HuH-7 (cell line): Measurements from ENCODE around the gene SKIC8.

Source experiments
- DNase-seq: peaks from one replicate; pipeline ENCODE4 v3.0.0; 2011; ENCODE audit warnings: low spot score

Gene SKIC8

DNA sequence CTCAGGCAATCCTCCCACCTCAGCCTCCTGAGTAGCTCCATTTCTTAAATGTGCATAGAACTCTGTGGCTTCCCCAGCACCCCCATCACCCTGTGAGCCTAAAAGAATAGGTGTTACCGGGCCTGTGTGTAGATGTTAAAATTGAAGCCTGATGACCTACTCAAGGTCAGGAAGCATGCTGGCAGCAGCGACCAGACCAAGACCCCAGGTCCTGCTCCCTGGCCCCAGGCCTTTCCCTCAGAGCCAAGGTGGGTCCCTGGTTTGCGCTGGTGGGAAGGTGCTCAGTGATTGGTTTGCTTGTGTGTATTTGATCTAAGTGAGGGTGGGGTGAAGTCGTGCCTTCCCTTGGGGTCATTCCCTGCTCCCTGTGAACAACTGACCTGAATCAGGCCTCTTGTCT lies 22.4 kb upstream of the SKIC8 start:
- no peak for DNase-seq

DNA sequence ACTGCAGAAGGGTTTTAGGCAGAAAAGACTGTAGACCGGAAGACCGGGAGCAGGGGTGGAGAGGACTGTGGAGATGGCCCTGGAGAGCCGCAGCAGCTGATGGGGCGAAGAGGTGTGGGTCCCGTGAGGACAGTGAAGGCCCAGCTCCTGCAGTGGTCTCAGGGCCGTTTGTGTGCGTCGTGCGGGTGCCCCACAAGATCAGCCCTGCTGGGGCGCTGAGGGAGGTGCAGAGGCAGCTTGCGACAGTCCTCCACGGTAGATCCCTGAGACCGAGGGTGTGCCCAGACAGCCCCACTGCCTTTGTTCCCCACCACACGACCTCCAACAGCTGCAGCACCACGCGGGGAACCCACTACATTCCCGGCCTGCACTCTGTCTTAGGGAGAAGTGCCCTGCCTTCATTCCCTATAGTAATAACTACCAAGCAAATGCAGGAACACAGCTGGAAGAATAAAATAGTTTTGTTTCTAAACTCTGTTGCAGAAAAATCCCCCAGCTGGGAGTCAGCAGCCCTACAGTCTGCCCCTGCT lies 21.7 kb upstream of the SKIC8 start:
- DNase-seq, result no peak

DNA sequence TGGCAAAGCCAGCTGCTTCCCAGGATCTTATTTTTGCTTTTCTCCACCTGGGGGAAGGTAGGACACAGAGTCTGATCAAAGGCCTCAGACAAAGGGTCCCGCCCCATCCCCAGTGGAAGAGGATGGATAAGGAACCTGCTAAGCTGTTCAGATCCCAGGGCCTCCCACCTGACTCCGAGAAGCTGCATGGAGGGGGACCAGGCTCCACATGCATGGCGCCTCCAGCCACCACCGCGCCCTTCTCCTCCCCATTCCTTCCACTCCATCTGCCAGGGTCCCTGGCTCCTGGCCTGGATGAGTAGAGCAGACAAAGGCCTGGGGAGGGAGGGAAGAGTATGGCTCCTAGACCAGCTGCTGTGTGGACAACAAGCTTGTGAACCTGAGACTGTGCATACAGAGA lies 20.8 kb upstream of the SKIC8 start:
- no peak for DNase-seq

DNA sequence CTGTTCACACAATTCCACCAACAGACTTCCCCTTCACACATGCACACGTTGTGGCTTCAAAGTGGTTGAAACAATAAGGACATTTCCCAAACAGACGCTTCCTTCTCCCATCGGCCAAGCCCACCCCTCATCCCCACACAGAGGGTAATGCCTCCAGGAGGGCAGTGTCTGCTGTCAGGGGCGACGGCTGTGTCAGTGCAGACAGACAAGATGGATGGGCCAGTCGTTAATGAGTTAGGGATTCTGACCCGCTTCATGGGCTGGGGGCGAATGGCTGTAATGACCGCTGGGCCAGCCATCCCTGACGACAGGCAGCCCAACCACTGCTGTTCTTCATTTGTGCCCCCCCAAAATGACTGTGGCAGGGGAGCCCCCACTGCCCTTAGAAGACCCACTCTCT lies 20.2 kb upstream of the SKIC8 start:
- no peak for DNase-seq

DNA sequence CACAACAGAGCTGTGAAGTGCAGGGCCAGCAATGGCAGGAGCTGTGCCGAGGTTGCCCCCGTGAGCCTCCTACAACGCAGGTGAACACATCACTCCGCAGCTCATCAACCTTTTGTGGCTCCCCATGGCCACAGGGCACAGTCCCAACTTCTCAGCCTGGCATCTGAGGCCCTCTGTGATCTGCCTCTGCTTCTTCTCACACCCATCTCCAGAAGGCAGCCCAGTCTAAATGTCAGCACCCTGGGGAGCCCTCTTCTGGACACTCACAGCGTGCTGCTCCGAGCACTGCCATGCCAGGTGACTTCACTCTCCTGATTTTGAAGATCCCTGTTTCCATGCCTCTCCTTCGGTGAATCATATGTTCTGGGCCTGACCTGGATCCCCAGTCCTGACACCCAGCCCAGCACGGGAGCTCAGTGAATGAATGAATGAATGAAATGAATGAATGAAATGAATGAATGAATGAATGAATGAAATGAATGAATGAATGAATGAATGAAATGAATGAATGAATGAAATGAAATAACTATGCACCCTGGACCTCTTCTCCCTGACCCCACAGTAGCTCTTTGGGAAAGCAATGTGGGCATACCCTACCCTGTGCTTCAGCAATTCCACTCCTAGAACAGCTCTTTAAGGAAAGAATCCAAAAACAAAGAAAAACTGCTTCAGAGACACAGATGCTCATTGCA lies 17.9 kb upstream of the SKIC8 start:
- DNase-seq, result peak; percentile 60

DNA sequence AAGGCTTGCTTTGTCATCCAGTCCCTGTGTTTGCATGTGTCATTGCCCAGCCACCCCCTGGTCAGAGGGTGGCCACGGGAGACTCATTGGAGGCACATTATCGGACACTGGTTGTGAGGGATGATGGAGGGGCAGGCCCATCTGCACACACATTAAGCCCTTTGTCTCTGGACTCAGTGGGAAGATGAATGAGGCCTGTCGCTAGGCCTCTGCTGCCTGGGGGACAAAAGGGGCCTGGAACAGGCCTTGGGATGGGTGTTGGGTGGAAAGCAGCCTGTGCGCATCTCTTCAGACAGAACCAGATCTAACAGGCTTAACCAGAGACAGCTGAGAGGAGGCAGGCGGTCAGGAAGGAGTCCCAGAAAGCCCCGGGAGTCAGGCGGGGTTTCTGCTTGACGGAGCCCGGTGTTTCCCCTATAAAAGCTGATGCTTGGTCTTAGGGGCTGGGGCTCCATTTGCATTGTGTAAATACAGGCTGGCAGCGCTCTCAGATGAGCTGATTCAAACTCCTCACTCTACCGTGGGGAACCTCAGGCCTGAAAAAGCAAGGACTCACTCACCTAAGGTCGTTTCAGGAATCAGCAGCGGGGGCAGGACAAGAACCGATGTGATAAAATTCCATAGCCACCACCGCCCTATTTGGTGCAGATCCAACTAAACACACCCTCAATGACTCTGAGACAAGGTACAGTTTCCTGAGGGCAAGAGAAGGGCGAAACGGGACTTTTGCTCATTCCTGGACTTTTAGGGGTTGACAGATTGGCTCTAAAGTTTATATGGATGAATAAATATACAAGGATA lies 17.1 kb upstream of the SKIC8 start:
- DNase-seq, result no peak

DNA sequence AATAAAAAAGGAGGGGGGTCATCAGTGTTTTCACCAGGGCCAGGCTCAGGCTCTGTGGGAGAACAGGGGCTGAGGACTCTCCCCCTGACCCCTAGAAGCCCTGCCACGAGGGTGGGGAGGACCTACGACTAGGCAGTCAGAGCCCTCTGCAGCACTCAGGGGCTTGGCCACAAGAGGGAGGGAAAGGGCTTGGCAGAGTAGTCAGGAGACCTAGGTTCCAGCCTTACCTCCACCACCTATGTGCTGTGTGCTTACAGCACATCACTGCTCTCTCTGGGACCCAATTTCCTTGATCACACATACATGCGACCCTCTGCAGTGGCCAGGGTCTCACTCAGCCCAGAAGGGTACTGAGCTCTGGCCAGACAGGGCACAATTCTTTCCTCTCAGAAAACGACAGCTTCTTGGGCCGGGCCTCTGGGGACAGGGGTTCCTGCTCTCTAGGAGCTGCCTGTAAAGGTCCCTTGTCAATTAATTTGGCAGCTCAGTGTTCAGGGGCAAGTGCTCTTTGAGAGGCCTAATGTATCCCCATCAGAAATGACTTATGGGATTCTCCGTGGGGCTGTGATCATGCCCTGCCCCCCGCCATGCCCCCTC lies 16.4 kb upstream of the SKIC8 start:
- DNase-seq, result peak; percentile 91

DNA sequence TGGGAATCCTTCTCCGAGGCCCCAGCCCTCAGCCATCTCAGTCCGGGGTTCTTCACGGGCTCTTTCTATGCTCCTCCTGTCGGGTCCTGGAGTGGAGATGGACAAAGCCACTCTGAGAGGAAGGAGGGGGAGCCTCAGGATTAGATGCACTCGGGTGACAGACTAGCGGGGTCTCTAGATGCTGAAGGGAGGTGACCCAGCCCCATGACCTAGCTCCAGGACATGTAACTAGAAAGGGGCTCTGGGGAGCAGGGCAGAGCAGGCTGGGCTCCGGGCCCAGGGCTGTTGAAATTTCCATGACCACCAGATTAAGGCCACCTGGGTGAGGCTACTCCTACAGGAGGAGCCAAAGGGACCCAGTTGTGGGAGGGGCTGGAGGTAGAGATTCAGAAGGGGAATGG lies 14.8 kb upstream of the SKIC8 start:
- DNase-seq, result no peak

DNA sequence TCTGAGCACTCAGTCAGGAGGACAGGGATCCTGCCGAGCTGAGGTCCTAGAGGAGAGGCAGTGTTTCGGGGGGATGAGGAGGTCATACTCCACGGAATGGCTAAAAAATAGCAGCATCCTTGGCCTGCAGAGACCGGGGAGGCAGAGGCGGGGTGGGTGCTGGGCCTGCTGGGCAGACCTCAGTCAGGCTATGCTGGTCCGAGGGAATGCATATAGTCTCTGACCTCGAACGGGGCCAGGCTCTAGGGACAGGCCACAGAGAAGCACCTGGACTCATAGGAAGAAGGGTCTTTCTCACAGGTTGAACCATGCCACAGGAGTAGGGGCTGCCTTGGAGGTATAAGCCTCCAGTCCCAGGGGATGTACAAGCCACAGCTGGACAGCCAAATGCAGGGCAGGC lies 14.0 kb upstream of the SKIC8 start:
- no peak for DNase-seq

DNA sequence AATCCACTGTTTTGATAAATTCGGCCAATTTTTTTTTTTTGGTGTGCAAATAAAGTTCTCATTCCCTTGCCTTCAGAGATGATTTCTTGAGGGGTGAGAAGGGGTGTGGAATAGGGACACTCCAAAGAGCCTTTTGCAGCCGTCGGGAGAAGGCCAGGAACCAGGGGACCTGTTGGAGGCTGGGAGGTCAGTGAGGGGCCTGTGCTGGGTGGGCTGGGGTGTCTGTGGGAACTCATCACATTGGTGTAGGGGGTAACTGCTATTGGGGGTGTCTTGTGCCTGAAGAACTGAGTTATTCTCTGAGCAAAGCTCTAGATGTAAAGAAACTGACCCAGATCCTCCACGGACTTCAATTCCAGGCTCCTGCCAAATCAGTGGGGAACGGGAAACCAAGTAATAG lies 13.5 kb upstream of the SKIC8 start:
- no peak for DNase-seq

DNA sequence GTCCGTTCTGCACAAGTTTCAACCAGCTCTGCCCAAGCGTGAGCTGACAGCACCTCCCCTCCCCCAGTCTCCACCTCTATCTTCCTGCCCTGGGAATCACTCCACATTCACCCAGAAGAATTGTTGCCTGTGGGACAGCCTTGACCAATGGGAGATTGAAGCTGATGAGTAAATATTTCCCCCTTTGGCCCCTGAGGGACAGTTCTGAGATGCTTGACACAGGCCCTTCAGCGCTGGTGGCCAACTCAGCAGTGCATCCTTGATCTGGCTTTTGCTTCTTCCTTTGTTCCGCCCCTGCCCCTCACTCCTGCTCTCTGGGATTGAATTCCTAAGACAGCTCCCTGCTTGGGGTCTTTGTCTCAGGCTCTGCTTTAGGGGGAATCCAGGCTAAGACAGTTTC lies 13.1 kb upstream of the SKIC8 start:
- DNase-seq, result no peak

DNA sequence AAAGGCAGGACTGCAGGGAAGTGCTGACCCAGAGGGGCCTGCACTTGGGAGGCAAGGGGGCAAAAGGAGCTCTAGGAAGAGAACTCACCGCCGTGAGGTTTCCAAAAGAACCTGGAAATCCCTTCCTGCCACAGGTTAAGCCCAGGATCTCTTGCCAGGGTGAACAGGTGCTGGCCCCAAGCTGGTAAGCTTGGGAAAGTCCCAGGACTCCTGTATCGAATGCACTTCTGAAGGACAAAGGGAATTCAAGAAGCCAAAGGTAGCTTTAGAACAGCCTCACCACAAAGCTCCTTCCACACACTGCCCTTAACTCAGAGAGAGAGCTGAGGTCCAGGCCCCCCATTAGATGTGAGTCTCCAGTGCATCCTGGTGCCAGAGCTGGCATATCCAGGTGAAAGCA lies 11.9 kb upstream of the SKIC8 start:
- no peak for DNase-seq

DNA sequence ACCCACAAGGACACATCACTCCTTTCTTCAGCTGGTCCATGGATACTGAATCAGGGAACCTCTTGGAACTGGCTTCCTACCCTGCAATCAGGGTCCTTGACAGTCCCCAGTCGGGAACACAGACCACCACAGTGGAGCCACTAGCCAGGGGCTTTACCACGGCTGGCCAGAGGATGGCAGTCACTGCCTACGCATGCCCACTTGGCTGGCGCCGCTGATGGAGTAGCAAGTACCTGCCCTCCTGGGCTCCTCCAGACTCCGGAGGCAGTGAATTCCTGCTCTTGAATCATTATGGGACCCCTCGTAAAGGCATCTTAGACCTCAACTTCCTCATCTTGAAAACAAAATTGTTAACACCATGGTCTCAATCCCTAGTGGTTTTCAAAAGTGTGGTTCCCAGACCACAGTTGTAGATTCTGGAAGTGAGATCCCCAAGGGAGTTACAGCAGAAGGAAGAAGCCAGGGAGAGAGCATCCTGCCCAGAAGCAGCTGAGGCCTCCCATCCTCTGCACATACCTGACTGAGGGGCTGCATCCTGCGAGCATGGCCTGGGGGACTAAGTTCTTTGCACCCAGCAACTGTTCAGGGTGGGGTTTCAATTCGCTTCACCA lies 9.1 kb upstream of the SKIC8 start:
- DNase-seq, result peak; percentile 90

DNA sequence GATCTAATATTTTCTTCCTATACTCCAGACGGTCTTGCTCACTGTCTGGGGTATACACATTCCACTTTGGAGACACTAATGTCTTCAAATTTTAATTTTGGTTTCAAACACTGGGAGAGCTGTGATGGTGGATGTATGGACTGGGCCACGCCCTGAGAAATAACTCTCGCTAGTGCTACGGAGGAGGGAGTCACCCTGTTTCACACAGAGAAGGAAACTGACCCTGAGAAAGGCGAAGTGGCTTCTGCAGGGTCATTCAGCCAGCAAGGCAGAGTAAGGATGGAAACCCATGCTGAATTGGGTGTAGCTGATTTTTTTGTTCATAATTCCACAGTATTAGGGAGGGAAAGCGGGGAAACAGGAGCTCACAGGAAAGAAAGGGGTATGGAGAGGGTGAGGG lies 8.6 kb upstream of the SKIC8 start:
- no peak for DNase-seq

DNA sequence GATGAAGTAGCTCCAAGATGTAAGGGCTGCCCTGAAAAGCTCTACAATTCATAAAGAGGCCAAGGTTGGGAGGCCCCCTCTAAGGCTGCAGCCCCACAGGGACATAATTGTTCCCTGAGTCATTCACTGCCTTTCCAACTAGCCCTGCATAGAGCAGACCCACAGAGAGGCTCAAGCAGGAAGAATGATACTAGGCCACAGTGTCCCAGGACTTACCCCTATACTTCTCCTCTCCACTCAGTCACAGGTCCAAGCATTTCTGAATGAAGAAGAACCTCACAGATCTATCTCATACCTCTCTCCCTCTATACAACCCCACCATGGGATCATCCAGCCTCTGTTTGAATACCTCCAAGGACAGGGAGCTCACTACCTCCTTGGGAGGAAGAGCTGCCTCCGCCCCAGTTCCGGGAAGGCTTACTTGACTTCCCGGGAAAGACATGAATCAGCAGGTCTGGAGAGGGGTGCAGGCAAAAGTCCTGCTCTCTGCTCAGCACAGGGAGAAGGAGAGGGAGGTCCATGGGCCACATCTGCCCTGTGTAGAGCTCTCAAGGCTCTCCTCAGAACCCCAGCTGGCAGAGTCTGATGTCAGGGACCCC lies 6.9 kb upstream of the SKIC8 start:
- no peak for DNase-seq

DNA sequence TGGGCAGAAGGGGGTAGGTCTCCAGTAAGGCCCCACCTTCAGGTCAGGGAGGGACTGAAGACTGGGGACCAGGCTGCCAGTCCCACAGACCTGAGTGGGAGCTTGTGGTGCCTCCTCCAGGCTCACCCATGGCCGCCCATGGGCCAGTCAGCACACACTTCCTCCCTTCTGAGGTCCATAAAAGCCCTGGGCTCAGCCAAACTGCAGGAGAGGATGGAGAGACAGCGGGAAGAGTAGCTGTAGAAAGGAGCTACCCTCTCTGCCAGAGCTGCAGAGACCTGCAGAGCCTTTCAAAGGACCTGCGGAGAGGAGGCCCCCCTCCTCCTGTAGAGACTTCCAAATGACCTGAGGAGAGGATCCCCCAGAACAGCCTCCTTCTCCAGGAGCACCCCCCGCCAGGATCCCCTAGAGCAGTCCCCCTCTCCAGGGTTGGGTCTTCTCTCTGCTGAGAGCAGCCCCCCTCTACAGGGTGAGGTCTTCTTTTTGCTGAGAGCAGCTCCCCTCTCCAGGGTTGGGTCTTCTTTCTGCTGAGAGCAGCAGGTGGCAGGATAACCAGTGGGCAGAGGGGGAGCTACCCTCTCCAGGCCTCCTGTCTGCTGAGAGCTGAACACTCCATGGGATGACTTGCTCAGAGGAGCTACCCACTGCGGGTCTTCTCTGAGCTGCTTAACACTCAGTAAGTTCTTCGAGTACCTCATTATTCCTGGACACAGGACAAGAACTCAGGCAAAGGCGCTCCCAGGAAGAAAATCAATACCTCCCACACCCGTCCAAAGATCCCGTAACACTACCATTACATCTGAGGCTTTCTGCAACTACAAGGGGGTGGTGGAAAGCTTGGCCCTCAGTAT lies 5.0 kb upstream of the SKIC8 start:
- no peak for DNase-seq

DNA sequence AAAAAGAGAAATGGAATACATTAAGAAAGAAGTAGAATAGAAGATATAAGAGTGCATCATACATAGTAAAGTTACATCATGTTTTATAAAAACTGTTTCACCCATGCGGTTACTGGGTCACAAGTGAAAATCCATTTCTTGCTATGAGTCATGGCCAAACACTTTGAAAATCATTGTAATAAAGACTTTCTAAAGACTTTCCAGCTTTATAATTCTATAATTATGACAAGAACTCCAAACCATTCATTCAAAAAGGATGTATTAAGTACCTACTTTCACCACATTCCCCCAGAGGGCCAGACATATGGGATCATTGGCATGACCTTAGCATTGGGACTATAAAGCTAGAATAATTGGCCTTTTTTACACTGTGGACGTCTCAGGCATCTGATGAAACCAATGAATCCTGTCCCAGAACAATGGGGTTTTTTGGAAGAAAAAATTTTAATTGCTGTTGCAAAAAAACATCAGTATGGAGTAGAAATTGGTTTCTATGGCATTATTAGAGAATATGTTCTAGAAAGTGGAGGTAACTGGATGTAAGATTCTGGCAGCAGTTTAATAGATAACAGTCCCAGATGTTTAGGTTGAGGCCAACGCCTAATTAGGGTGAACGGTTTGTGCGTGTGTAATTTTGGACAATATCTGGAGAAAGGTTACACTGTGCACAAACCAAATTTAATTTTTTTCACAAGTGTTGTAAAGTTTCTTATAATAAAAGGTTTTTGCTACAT lies 3.3 kb upstream of the SKIC8 start:
- no peak for DNase-seq

DNA sequence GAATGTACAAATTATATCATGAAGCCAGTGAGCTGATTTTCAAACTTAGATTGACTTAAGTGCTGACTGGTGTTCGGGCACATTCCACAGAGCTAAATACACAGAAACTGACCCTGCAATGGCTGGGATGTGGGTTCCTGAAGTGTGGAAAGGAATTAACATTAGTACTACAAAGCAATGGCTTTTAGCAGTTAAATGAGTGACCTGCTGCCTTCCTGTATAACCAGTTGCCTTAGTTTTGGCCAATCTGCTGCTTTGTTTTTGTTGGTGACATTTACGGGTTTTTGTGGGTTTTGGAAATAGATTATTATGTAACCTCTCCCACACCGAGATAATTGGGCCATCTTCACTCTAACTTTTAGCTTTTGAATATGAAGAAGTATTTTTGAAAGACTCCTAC lies 2.4 kb upstream of the SKIC8 start:
- no peak for DNase-seq

DNA sequence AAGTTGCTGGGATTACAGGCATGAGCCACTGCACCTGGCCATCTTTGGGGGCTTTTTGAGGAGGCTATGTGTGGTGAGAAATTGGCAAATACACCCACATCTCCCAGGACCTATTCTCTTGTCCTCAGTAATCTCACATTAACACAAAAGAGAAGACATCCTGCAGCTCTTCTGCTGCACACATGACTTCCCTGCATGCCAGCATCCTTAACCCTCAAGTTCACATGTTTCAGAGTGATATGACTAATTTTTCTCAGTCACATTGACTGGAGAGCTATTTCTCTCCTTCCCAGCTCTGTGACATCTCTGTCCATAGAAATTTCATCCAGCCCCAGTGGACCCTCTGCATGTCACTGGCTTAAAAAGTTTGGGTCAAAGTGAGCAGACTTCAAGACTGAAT lies 1.9 kb upstream of the SKIC8 start:
- no peak for DNase-seq

DNA sequence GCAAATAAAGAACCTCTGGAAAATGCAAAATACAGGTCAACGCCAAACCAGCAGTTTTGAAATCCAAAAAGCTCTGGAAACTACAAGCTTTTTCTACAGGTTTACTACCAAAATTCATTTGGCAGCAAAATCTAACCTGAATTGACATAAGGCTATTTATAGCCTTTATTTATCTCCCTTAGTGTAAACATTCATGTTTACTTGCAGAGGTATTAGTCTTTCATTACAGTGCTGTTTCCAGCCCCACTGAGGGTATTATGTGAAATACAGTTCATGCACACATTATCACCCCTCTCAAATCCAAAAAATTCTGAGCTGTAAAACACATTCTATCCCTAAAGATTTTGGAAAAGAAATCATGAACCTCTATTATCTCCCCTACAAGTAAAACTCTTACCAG lies 7.2 kb downstream of the SKIC8 start:
- no peak for DNase-seq

DNA sequence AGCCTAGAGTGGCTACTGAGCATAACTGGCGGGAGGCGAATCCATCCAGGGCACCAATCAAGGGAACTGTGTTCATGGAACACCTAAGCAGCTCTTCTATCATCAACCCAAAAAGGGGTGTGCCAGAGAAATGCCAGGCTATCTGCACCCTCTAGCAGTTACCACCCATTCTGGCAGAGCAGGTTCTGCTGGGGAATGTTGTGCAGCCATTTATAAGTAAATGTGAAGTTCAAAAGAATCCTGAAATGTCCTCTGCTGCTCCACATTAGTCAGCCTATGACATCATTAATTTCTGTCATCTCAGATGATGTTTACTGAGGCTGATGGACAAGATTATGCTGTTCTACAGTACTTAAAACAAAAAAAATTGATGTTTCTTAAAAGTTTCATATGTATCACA lies 7.7 kb downstream of the SKIC8 start:
- no peak for DNase-seq
